IMR-90 (cell line): ENCODE results near the gene CLEC3B. TPM values are rescaled to one million over a fixed set of nuclear protein-coding genes. Genes with fewer than 3 reads are reported as not detected.

ENCODE experiments used
- ATAC-seq: fragments of 200-7000 bp; cut with Tn5 transposase; 2 replicates; pipeline ENCODE4 v1.9.1; 2020; ENCODE audit warnings: low read depth, mild to moderate bottlenecking, moderate library complexity
- BruUV-seq: library from RNA; stranded (reverse); fragments of 400-500 nt; replicated peaks from 2 replicates; lab custom pipeline; 2021; lab: Mats Ljungman, UMichigan
- CTCF ChIA-PET: fragments of 300-600 bp; formaldehyde crosslinking; extraction: SDS; loops from one replicate; lab custom pipeline; 2021; ENCODE audit warnings: antibody characterized with exemption; lab: Yijun Ruan, JAX
- POLR2A ChIA-PET: fragments of 300-600 bp; sonication (Branson Sonifier 250); formaldehyde crosslinking; loops from one replicate; lab custom pipeline; 2022; ENCODE audit warnings: antibody characterized with exemption; ENCODE audit not compliant: unreplicated experiment; lab: Charles Lee
- DNase-seq: peaks from one replicate; pipeline ENCODE4 v3.0.0; 2013
- H2AFZ ChIP-seq: replicated peaks from 2 replicates; pipeline ENCODE3; 2013; ENCODE audit warnings: low read length, mild to moderate bottlenecking; ENCODE audit not compliant: poor library complexity
- H2AK5ac ChIP-seq: 2 replicates; pipeline ENCODE4 v1.6.1; 2013; ENCODE audit warnings: low read depth, low read length, inconsistent platforms
- H2AK9ac ChIP-seq: replicated peaks from 2 replicates; pipeline ENCODE3; 2013; ENCODE audit warnings: mild to moderate bottlenecking, low read depth, low read length, moderate library complexity; ENCODE audit not compliant: poor library complexity
- H2BK120ac ChIP-seq: 2 replicates; pipeline ENCODE4 v1.6.1; 2013; ENCODE audit warnings: low read depth, low read length, inconsistent platforms
- H2BK15ac ChIP-seq: 3 replicates; pipeline ENCODE4 v1.6.1; 2013; ENCODE audit warnings: low read depth, low read length, inconsistent platforms
- H2BK20ac ChIP-seq: 2 replicates; pipeline ENCODE4 v1.6.1; 2013; ENCODE audit warnings: low read depth, mild to moderate bottlenecking, inconsistent platforms, low read length, moderate library complexity
- H2BK5ac ChIP-seq: 2 replicates; pipeline ENCODE4 v1.6.1; 2013; ENCODE audit warnings: mild to moderate bottlenecking, low read depth, low read length, inconsistent platforms; ENCODE audit not compliant: poor library complexity, severe bottlenecking
- H3K14ac ChIP-seq: replicated peaks from 2 replicates; pipeline ENCODE4 v1.6.1; 2013; ENCODE audit warnings: low read depth, low read length, inconsistent platforms
- H3K18ac ChIP-seq: 2 replicates; pipeline ENCODE4 v1.6.1; 2013; ENCODE audit warnings: low read depth, low read length, control low read depth
- H3K23ac ChIP-seq: 2 replicates; pipeline ENCODE4 v1.6.1; 2013; ENCODE audit warnings: low read depth, low read length, inconsistent platforms
- H3K27ac ChIP-seq: 2 replicates; pipeline ENCODE4 v1.5.1; 2013; ENCODE audit warnings: mild to moderate bottlenecking, control low read depth, low read length; ENCODE audit not compliant: insufficient read depth
- H3K27me3 ChIP-seq: 2 replicates; pipeline ENCODE4 v1.6.1; 2013; ENCODE audit warnings: low read length; ENCODE audit not compliant: control insufficient read depth, insufficient read depth
- H3K36me3 ChIP-seq: 2 replicates; pipeline ENCODE4 v1.6.1; 2013; ENCODE audit warnings: low read length, mixed read lengths; ENCODE audit not compliant: control insufficient read depth, insufficient read depth
- H3K4ac ChIP-seq: 2 replicates; pipeline ENCODE4 v1.6.1; 2013; ENCODE audit warnings: low read depth, low read length, inconsistent platforms
- H3K4me1 ChIP-seq: 2 replicates; pipeline ENCODE4 v1.6.1; 2013; ENCODE audit warnings: low read length, mixed read lengths; ENCODE audit not compliant: control insufficient read depth, insufficient read depth
- H3K4me2 ChIP-seq: 2 replicates; pipeline ENCODE4 v1.6.1; 2013; ENCODE audit warnings: low read depth, mild to moderate bottlenecking, control low read depth, low read length, moderate library complexity
- H3K4me3 ChIP-seq: 2 replicates; pipeline ENCODE4 v1.5.1; 2013; ENCODE audit warnings: low read depth, mild to moderate bottlenecking, control low read depth, low read length, moderate library complexity; ENCODE audit not compliant: insufficient read depth
- H3K56ac ChIP-seq: 2 replicates; pipeline ENCODE4 v1.6.1; 2013; ENCODE audit warnings: low read length, inconsistent platforms; ENCODE audit not compliant: insufficient read depth; ENCODE audit errors: extremely low read depth
- H3K79me1 ChIP-seq, 2 experiments: 2 replicates each; pipeline ENCODE4 v1.6.1; 2013; ENCODE audit warnings: low read length in 2 of 2, inconsistent platforms in 1 of 2, low read depth in 1 of 2
- H3K9ac ChIP-seq: 2 replicates; pipeline ENCODE4 v1.6.1; 2013; ENCODE audit warnings: low read depth, low read length, control low read depth
- H3K9me1 ChIP-seq: 2 replicates; pipeline ENCODE4 v1.6.1; 2013; ENCODE audit warnings: low read length, inconsistent platforms; ENCODE audit not compliant: insufficient read depth
- H3K9me3 ChIP-seq: 2 replicates; pipeline ENCODE4 v1.6.1; 2013; ENCODE audit warnings: low read length; ENCODE audit not compliant: control insufficient read depth, insufficient read depth
- H4K20me1 ChIP-seq: 2 replicates; pipeline ENCODE4 v1.6.1; 2013; ENCODE audit warnings: low read length, inconsistent platforms; ENCODE audit not compliant: insufficient read depth
- H4K5ac ChIP-seq: 2 replicates; pipeline ENCODE4 v1.6.1; 2013; ENCODE audit warnings: mild to moderate bottlenecking, low read depth, low read length, control low read depth
- H4K8ac ChIP-seq, 2 experiments: 2 replicates each; pipeline ENCODE4 v1.6.1; 2013; ENCODE audit warnings: low read depth in 2 of 2, low read length in 2 of 2, control low read depth in 1 of 2, inconsistent platforms in 1 of 2
- H4K91ac ChIP-seq: 2 replicates; pipeline ENCODE4 v1.6.1; 2013; ENCODE audit warnings: low read depth, low read length, inconsistent platforms; ENCODE audit not compliant: insufficient read depth
- CEBPB ChIP-seq: IDR thresholded peaks from 2 replicates; pipeline ENCODE4 v1.6.1; 2012; ENCODE audit warnings: low read depth, low read length, improper control_type of control experiment
- CHD1 ChIP-seq: IDR thresholded peaks from 2 replicates; pipeline ENCODE4 v1.6.1; 2012; ENCODE audit warnings: low read depth, low read length, improper control_type of control experiment
- MAFK ChIP-seq: IDR thresholded peaks from 2 replicates; pipeline ENCODE4 v1.6.1; 2012; ENCODE audit warnings: low read depth, low read length, improper control_type of control experiment
- MAZ ChIP-seq: IDR thresholded peaks from 2 replicates; pipeline ENCODE4 v1.6.1; 2012; ENCODE audit warnings: low read depth, mild to moderate bottlenecking, low read length, improper control_type of control experiment, moderate library complexity, borderline replicate concordance
- MXI1 ChIP-seq: IDR thresholded peaks from 2 replicates; pipeline ENCODE4 v1.6.1; 2012; ENCODE audit warnings: low read depth, mild to moderate bottlenecking, low read length, moderate library complexity, borderline replicate concordance
- POLR2A ChIP-seq: IDR thresholded peaks from 2 replicates; pipeline ENCODE4 v1.6.1; 2012; ENCODE audit warnings: mild to moderate bottlenecking, low read depth, low read length
- RCOR1 ChIP-seq: IDR thresholded peaks from 2 replicates; pipeline ENCODE4 v1.6.1; 2012; ENCODE audit warnings: mild to moderate bottlenecking, low read length, improper control_type of control experiment; ENCODE audit not compliant: insufficient replicate concordance
- RFX5 ChIP-seq: IDR thresholded peaks from 2 replicates; pipeline ENCODE4 v1.8.0; 2012; ENCODE audit warnings: low read depth, mild to moderate bottlenecking, low read length, moderate library complexity
- SMC3 ChIP-seq: fragments of 150-350 bp; IDR thresholded peaks from 2 replicates; pipeline ENCODE4 v1.6.1; 2016; ENCODE audit warnings: low read depth, mild to moderate bottlenecking, antibody characterized with exemption, low read length, moderate library complexity
- dilution Hi-C: fragments of 300-500 bp; cut with HindIII; formaldehyde crosslinking; loops from one replicate; pipeline ENCODE4 v1.14.3; 2018; ENCODE audit warnings: low sequenced_read_pairs; ENCODE audit not compliant: unreplicated experiment
- in situ Hi-C: fragments of 300-500 bp; cut with MboI; formaldehyde crosslinking; loops from 3 replicates; pipeline ENCODE4 v1.14.3; 2019; ENCODE audit warnings: low sequenced_read_pairs, inconsistent platforms, mixed read lengths
- intact Hi-C: fragments of 100-400 bp; cut with micrococcal nuclease; formaldehyde crosslinking; loops from 2 replicates; pipeline ENCODE4 v1.10.0; 2022
- polyA plus RNA-seq, 3 experiments: library from polyadenylated mRNA; depleted of rRNA; stranded (reverse); fragments of >200 nt; gene quantifications; 2 replicates each; pipeline ENCODE4 v1.2.3, GENCODE V29; 2012; ENCODE audit warnings: low replicate concordance in 1 of 3
- total RNA-seq: library from RNA; depleted of rRNA; stranded (reverse); fragments of >200 nt; gene quantifications from 2 replicates; pipeline ENCODE4 v1.2.3, GENCODE V29; 2012
- TF ChIP-seq, protein P1 (sequence below): fragments of 150-350 bp; IDR thresholded peaks from 2 replicates; pipeline ENCODE4 v1.6.1; 2017; ENCODE audit warnings: mild to moderate bottlenecking, antibody characterized with exemption, low read length, low read depth
- TF ChIP-seq, protein P2 (sequence below): conservative IDR thresholded peaks from 2 replicates; pipeline ENCODE4 v1.5.1; 2012; ENCODE audit warnings: mild to moderate bottlenecking, low read depth, low read length, improper control_type of control experiment
- TF ChIP-seq, protein P3 (sequence below): fragments of 150-350 bp; IDR thresholded peaks from 2 replicates; pipeline ENCODE4 v1.6.1; 2016; ENCODE audit warnings: low read depth, mild to moderate bottlenecking, low read length, moderate library complexity, borderline replicate concordance

Gene CLEC3B
- total and polyA plus RNA-seq, 2 of the 4 experiments (the other 2 are of a cell fraction) = 3.6 to 13.2 TPM

DNA sequence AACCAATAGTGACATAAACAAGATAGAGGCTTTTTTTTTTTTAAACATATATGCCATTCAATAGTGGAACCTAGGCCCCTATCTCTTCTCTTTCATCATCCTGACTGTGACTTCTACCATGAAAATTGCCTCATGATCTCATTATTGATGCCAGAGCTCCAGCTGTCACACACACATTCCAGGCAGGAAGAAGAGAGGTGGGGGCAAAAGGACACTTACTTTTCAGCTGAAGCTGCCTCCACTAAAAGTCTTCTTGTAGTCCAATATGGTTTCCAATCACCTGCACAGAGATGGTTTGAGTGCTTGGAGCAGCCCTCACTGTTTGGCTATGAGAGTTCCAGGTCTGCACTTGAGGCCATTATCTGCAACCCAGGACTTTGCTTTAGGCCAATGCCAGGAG lies 45.0 kb downstream of the CLEC3B start:
- dilution Hi-C loops = no loop called here
- in situ Hi-C loops = no loop called here
- TF ChIP-seq MXI1 (no peak), CHD1 (no peak), CEBPB (no peak), MAFK (no peak), MAZ (no peak), RCOR1 (no peak), RFX5 (no peak), SMC3 (no peak), POLR2A (no peak)
- TF ChIP-seq, protein P1, sequence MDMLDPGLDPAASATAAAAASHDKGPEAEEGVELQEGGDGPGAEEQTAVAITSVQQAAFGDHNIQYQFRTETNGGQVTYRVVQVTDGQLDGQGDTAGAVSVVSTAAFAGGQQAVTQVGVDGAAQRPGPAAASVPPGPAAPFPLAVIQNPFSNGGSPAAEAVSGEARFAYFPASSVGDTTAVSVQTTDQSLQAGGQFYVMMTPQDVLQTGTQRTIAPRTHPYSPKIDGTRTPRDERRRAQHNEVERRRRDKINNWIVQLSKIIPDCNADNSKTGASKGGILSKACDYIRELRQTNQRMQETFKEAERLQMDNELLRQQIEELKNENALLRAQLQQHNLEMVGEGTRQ = no peak
- TF ChIP-seq, protein P2, sequence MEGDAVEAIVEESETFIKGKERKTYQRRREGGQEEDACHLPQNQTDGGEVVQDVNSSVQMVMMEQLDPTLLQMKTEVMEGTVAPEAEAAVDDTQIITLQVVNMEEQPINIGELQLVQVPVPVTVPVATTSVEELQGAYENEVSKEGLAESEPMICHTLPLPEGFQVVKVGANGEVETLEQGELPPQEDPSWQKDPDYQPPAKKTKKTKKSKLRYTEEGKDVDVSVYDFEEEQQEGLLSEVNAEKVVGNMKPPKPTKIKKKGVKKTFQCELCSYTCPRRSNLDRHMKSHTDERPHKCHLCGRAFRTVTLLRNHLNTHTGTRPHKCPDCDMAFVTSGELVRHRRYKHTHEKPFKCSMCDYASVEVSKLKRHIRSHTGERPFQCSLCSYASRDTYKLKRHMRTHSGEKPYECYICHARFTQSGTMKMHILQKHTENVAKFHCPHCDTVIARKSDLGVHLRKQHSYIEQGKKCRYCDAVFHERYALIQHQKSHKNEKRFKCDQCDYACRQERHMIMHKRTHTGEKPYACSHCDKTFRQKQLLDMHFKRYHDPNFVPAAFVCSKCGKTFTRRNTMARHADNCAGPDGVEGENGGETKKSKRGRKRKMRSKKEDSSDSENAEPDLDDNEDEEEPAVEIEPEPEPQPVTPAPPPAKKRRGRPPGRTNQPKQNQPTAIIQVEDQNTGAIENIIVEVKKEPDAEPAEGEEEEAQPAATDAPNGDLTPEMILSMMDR = no peak
- TF ChIP-seq, protein P3, sequence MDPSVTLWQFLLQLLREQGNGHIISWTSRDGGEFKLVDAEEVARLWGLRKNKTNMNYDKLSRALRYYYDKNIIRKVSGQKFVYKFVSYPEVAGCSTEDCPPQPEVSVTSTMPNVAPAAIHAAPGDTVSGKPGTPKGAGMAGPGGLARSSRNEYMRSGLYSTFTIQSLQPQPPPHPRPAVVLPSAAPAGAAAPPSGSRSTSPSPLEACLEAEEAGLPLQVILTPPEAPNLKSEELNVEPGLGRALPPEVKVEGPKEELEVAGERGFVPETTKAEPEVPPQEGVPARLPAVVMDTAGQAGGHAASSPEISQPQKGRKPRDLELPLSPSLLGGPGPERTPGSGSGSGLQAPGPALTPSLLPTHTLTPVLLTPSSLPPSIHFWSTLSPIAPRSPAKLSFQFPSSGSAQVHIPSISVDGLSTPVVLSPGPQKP = no peak
- CTCF ChIA-PET = no interaction called here
- no peak overlapping the region for H3K14ac ChIP-seq
- no peak for DNase-seq
- no peak overlapping the region for H4K8ac ChIP-seq
- no peak overlapping the region for H2BK15ac ChIP-seq
- no peaks in the 10 kb centered on the region for H4K20me1 ChIP-seq
- H3K27ac ChIP-seq = no peak overlapping the region
- no TSS peak for BruUV-seq
- no peak for ATAC-seq
- no peaks in the 10 kb centered on the region for H3K27me3 ChIP-seq
- peaks cover 5% of the 10 kb centered on the region for H3K4me1 ChIP-seq
- H2BK20ac ChIP-seq = no peak overlapping the region
- 0 out of 2 replicates have a peak, but pooled peaks cover 4% of the 10 kb centered on the region for H3K9me1 ChIP-seq
- no peak overlapping the region for H3K4me3 ChIP-seq
- no peak overlapping the region for H3K23ac ChIP-seq
- no peak overlapping the region for H3K4ac ChIP-seq
- no peak overlapping the region for H4K5ac ChIP-seq
- H3K9ac ChIP-seq = no peak overlapping the region
- no peak overlapping the region for H3K56ac ChIP-seq
- no peak overlapping the region for H2BK120ac ChIP-seq
- POLR2A ChIA-PET = no interaction called here
- H3K36me3 ChIP-seq = no peaks in the 10 kb centered on the region; the same call in 1 of the 2 replicates
- H2AK9ac ChIP-seq = no peak overlapping the region
- no peak overlapping the region for H3K4me2 ChIP-seq
- no peak overlapping the region for H2AFZ ChIP-seq
- no peak overlapping the region for H4K91ac ChIP-seq
- no peak overlapping the region for H2AK5ac ChIP-seq
- no peak overlapping the region for H3K18ac ChIP-seq
- no peak overlapping the region for H2BK5ac ChIP-seq
- intact Hi-C loops = no loop called here
- H3K9me3 ChIP-seq = peaks cover 6% of the 10 kb centered on the region; the same call in 1 of the 2 replicates
- H3K79me1 ChIP-seq = no peaks in the 10 kb centered on the region
